Hematopoietic multipotent progenitor cell treated with erythropoietin and hydrocortisone succinate and interleukin-3 and kit ligand, for 15 days (in vitro differentiated cells): Measurements from ENCODE around the gene GYPC.
"Not testable (repeated sequence)": the region's sequence is repeated elsewhere in the genome, so short reads cannot be mapped to it uniquely, and the experiment has no call there.

ENCODE experiments used
- DNase-seq: peaks from one replicate; pipeline ENCODE4 v3.0.0-alpha.2; 2015; ENCODE audit warnings: low spot score

GYPC gene

DNA sequence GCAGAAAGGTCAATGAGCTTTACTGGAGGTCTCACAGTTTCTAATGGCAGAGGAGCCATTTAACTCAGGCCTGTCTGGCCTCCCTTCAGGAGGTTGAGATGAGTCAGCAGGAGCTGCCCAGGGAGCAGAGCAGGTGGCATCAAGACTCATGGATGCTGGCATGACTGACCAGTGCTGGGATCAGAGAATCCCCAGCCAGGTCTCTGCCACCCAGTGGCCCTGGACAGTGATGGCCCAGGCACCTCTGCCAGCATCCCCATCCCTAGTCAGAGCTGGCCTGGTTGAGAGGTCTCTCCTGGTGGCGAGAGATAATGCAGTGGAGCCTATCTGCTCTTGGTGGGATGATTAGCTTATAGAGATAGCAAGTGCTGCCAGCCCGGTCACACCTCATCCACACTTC lies 43.1 kb downstream of the GYPC start:
- DNase-seq, result peak; percentile 56

DNA sequence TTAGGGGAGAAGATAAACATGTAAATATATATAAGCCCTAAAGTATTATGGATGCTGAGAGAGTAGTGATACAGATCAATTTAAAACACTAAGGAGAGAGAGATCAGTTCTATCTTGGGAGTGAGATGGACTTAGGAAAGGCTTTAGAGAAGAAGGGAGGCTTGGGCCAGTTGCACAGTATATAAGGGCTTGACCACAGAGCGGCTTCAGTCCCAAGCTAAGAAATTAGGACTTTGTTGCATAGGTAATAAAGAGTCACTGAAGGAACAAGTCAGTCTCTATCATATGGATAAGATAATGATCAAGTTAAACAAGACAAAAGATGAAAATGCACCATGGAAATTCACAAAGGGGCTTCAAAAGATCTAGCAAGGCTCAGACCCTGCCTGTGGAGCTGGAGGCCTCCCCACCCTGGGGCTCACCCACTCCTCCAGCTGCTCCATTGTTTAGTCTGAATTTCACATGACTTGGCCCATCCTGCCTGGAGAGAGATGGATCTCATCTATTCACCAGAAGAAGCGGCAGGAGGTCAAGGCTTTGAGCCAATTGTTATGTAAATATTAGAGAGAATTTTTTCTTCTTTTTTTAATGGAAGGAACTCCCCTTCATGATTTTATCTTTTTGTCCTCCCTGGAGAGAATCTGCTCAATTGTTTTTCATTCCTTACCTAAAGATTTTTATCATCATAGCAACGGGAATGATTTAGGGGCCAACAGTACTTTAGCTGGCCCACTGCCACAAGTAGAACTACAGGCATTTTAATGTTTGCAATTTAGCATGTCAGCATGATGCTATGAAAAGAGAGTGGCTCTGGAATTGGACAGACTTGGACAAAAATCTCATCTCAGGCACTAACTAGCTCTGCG lies 44.0 kb downstream of the GYPC start:
- DNase-seq, result no peak

DNA sequence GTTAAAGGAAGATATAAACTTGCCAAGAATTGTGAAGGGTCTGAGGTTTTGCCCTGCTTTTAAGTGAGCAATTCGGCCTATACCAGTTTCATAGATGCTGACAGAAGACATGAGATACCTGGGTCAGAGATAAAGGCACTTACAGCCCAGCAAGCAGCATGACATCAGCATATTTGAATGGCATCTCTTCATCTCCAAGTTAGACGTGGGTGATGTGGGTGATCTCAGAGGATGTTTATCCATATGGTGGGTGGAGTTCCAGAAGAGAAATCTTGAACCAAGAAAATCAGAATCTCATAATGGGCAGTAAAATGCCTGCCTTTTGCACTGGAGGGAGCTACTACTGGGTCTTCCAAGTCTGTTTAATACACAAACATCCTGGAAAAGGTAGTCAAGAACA lies 44.7 kb downstream of the GYPC start:
- no peak for DNase-seq

DNA sequence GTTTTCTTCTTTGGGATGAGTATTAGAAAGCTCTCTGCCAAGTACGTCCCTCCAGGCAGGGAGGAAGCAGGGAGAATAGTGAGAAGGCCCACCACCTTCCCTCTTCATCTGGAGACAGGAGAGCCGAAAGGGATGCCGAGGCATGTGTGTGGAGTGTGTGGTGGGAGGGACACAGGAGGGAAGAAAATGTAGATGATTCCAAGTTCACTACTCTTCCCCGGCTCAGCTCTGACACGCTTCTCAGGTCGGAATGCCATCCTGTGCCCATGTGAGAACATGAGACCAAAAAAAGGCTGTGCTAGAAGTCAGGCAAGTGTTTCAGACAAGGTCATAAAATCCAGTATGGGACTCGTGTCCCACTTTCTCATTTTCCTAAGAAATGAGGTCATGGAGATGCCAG lies 47.4 kb downstream of the GYPC start:
- no peak for DNase-seq

DNA sequence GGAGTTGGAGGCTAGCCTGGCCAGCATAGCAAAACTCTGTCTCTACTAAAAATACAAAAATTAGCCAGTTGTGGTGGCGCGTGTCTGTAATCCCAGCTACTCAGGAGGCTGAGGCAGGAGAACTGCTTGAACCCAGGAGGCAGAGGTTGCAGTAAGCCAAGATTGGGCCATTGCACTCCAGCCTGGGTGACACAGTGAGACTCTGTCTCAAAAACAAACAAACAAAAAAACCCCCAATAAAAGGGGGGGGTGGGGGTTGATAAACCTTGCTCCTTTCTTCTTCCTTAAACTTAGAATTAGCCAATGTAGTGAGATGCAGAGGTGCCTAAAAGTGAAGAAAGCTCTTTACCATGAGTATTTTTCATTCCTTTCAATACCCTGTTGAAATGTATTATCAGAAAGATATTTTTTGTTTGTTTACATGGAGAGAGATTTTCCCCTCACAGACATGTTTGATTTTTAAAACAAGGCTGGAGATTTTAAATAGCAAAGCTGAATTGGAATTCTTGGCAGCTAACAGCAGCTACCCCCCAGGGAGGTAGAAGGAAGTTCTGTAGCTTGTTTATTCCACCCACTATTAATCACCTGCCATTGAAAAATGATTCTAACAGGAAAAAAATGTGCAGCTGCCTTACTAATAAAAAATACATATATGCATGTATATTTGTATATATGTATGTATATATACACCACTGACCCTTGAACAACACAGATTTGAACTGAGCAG lies 48.6 kb downstream of the GYPC start:
- DNase-seq, result no peak

DNA sequence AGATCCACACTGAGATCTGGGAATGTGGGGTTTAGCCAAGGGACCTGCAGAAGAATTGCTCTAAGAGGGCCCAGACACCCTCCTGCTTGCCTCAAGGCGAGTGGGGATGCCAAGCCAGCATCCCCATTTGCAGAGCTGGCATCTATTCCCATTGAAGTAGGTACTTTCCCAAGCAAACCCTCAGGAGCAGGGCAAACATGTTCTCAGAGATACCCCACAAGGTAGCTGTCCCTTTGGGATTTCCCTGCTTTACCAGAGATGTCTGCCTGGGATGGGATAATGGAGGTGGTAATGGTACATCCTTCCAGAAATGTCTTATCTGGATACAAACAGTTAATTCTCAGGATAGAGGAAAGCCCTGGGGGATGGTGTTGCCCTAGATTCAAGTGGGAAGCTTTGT lies 51.2 kb downstream of the GYPC start:
- no peak for DNase-seq

DNA sequence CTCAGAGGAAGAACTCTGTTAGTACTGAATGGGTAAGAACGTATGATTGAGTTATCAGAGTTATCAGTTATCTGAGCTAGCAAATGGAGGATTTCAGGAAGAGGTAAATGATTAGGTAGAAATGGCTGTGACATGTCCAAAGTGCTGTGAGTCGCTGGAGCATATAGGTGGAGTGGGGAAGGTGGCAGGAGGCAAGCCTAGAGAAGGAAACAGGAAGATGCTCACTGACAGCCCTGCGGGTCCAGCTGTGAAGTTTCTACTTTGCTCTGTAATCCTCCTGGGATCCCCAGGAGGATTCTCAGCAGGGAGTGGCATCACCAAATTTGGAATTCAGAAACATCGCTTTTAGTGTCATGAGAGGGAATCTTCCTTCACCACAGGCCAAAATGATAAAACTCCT lies 52.0 kb downstream of the GYPC start:
- no peak for DNase-seq

DNA sequence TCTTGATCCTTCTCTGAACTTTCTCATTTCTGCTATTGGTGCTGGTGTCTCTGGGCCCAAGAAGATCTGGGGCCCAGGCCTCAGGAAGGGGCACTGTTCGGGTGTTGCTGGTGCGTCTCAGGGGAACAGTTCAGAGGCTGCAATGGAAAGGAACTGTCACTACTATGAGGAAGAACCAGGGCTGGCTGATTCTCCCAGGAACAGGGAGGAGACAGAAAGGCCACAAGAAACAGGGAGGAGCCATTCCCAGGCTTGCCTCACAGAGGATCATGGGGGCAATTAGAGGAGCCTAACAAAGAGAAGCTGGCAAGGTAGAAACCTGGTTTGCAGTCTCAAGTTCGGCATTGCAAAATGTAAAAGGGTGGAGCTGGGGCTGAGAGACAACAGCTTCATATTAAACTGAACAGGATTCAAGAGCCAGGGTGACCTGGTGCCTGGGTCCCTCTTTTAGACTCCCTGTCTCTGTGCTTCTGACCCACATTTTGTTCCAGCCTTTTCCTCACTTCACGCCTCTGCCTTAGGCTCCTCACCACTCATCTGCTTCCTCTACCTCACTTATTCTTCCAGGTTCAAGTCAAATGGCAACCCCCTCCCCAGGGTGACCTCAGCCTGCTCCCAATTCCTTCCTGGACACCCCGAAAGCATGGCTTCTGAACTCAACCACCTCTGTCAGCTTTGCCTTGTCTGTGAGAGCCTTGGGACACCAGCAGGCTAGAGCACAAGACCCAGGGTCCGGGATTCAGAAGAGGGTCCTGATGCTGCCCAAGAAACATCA lies 58.4 kb downstream of the GYPC start:
- DNase-seq, result no peak

DNA sequence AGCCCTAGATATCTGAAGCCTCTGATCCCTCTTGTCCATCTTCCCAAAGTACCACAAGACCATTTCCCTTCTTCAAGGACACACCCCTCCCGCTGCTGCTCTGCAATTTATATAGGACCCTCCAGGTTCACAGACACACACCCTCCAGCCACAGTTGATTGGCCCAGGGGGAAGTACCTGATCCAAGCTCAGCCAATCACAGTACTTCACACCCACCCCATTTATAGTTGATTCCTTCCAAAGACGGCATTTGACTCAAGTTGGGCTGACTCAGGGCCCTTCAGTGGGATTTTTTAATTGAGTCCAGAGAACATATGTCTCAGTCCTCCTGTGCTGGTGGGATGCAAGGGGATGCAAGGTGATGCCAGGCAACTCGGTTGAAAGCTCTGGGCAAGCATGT lies 59.2 kb downstream of the GYPC start:
- no peak for DNase-seq

DNA sequence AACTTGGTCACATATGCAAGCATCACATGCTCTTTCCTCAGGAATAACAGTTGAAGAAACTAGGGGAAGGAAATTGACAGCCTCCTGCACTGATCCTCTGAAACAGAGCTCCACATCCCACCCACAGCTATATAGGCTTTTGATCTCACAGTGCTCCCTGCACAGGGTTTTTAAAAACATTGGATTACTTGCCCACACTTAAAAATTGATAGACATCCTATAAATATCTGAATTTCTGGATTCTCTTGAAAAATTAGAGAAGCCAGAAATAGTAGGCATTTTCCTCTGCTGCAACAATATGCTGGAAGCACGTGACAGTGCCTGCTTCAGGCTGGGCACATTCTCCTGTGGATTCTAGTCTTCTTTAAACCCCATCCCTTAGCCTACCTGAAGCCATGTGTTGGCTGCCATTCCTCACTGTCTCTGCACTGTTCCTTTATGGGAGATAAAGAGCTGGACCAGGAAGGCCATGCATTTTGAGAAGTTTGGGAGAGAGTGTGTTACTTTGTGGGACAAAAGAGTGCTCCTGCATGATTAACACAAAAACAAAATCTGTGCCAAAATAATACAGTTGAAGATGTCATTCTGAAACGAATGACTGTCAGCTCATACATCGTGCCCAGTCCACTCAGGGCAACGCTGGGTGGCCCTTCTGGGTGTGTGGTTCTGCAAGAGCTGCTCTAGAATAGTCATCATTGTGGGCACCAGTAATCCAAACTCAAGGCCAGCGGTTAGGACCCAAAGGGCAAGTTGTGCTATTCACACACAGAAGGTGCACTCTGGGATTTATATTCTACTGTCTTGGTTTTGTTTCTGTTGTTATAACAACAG lies 59.8 kb downstream of the GYPC start:
- DNase-seq, result no peak

DNA sequence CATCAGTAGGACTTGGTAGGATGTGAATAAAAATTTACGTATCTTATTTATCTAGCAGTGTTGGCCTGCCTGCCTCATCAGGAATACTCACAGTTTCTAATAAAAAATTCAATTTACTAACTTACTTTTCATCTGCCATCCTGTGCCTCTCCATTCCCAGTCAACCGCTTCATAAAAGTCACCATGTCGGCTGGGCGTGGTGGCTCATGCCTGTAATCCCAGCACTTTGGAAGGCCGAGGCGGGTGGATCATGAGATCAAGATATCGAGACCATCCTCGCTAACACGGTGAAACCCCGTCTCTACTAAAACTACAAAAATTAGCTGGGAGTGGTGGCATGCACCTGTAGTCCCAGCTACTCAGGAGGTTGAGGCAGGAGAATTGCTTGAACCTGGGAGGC lies 61.3 kb downstream of the GYPC start:
- not testable (repeated sequence) for DNase-seq

DNA sequence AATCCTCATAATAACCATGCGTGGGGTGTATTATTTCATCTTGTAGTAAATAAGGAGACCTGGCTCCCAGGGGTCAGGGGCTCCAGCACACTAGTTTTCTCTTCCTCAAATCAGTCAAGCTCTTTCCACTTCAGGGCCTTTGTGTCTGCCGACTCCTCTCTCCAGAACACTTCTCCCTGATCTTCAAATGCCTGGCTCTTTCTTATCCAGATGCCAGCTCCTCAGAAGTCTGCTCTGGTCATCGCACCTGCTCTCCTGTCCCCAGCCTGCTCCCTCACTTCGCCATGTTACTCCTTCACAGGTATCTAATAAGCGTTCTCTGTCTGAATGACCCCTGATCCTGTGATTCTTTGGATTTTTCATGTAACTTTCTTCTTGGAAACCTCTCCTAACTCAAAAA lies 62.0 kb downstream of the GYPC start:
- DNase-seq, result no peak

DNA sequence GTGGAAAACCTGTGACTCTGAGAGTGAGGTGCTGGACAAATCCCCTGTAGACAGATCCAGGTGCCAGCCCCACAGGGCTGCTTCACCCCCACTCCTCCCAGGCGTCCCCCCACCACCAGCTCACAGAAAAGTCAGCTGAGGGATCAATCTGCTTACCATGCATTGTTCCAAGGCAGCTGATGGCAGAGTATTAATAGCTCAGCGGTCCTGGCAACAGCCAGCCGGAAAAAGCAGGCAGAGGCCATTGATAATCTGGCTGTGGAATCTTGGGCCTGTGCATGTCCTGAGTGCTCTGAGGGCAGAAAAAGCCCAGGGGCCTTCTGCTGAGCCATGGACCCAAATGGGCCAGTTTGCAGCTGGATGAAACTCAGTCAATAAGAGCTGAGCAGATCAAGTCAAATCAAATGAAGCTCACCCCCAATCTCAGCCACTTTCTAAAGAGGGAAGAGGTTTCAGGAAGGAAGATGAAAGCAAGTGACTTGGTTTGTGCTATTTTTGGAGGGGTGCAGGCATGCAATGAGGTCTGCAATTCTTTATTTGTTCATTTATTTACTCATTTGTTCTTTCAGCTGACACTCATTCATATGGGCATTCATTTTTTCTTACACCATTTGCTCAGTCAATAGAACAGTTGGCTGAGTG lies 63.4 kb downstream of the GYPC start:
- no peak for DNase-seq

DNA sequence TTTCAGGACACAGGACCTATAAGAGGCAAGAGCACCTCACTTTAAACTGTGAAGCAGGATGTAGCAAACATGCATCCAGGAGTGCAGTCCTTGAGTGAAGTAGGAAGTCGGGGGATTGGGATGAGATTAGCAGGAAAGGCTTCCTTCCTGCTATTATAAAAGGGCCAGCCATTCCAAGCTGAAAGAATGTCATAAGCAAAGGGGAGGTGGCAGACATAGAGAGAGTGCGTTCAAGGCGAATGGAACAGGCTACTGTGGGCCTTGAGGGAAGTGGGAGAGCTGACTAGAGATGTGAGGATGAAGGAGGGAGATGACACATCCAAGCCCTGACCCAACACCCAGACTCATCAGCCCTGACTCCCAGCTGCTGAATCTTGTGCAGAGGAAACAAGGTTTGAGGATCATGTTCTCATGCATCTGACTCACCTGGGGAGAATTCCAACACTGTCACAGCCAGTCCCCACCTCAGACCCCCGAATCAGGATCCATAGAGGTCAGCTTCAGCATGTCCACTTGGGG lies 63.9 kb downstream of the GYPC start:
- no peak for DNase-seq

DNA sequence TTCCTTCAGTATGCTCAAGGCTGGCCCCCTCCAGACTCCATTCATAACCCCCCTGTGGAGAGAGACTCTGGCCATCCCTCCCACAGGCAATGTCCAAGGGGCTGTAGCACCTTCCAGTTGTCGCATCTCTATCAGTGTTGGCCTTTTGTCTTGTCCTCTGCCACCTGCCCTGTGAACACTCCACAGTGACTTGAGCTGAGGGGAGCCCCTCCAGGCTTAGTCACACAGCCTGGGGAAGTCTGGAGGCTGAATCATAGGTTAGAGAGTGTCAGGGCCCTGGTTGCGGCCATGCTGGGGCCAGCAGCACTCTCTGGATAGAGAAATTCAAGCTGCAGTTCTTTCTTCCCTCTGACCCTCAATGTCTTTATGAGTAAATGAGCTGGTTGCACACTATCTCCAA lies 64.7 kb downstream of the GYPC start:
- no peak for DNase-seq

DNA sequence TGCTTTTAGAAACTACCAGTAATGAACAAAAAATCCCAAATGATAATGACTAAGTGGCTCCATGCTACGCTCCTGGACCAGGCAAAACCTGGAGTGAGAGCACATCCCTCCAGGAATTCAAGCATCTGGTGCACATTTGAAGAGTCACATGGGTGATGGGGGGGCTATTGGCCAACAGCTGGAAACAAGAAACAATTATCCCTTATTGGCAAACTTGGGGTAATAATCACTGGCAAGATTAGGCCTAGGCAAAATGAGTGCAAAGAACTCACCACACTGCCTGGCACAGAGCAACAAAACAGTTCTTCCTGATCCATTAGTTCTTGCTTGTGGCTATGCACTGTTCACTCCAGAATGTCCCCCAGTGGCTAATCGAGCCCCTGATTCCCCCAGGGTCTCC lies 66.1 kb downstream of the GYPC start:
- DNase-seq, result no peak

DNA sequence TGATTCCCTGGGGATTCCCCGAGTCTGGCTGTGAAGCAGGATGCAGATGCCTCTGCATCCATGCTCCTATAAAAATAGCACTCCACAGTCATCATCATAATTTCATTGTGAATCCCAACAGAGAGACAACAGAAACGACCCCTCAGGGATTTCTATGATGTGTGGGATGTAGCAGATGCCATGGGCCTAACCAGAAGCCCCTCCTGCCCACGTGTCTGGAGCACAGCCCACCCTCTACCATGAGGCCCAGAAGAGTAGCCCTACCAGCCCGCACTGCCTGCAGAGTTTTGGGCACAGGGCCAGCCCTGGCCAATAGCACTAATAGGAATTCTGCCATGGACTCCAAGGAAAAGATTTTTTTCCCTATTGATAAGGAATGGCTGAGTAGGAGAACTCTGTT lies 66.6 kb downstream of the GYPC start:
- no peak for DNase-seq

DNA sequence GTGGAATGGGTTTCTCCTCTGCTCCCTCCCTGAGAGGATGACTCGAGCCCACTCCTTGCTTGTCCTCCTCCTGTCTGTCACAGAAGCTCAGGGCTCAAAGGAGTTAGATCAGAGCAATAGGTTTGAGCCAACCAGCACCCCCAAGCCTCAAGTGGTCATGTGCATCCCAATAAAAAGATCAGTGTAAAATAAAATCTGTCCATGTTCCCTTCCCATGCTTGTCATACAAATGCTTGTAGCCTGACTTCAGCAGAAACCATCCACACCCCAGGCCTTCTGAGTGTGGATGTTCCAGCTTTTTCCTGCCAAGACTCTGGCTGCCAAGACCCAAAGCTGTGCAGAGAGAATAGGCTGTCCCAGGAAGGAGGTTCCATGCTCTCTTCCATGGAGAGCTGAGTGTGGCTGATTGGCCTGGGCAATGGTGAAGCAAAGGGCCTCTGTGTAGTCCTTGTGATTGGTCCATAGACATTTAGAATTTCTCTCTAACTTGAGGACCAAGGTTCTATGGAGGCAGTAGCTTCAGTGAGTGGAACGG lies 67.4 kb downstream of the GYPC start:
- no peak for DNase-seq

DNA sequence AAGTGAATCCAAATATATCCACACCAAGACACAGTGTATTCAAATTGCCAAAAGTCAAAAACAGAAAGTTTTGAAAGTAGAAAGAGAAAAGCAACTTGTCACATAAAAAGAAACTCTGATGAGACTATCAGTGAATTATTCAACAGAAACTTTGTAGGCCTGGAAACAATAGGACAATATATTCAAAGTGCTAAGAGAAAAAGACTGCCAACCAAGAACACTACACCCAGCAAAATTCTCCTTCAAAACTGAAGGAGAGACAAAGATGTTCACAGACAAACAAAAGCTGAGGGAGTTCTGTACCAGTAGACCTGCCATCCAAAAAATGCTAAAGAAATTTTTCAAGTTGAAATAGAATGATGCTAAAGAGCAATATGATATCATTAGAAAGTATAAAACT lies 69.6 kb downstream of the GYPC start:
- DNase-seq, result no peak

DNA sequence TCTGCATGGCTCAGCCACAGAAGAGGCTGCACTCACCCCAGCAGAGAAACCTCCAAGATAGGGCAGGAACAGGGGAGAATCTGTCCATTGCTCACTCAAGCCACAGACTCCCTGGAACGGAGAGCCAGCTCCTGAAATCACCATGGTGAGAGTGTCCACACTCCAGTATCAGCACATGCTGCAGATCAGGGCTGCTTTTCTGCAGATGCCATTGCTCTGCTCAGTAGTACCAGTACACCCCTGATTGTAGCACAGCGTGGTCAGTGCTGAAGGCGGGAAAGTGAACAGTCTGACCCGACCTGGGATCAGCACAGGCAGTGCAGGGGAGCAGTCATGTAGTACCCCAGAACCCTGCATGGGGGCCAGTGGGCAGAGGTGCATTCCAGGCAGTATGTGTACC lies 73.9 kb downstream of the GYPC start:
- no peak for DNase-seq

DNA sequence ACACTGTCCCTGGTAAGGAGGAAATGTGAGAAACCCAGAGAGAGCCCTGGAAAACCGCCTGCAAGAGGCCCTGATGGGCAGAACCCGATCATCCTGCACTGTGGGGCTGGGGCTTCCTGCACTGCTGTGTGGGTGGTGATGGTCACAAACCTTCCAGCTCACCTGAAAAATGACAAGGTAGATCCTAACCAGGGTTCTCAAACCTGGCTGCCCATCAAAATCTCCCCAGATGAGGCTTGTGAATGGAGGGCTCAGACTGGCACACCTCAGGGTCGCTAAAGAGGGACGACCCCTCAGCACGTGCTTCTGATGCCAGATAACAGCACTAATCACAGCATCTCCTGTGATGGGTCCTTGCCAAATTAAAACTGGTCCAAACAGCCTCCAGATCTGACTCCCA lies 74.7 kb downstream of the GYPC start:
- DNase-seq, result no peak
